IMR-90 (cell line): ENCODE results near the gene CYTH1. TPM values are rescaled to one million over a fixed set of nuclear protein-coding genes. Genes with fewer than 3 reads are reported as not detected.
A peak's percentile ranks its signal among the peaks of the same experiment; 100 is the strongest.

ENCODE experiments used
- ATAC-seq: fragments of 200-7000 bp; cut with Tn5 transposase; 2 replicates; pipeline ENCODE4 v1.9.1; 2020; ENCODE audit warnings: low read depth, mild to moderate bottlenecking, moderate library complexity
- BruUV-seq: library from RNA; stranded (reverse); fragments of 400-500 nt; replicated peaks from 2 replicates; lab custom pipeline; 2021; lab: Mats Ljungman, UMichigan
- CTCF ChIA-PET: fragments of 300-600 bp; formaldehyde crosslinking; extraction: SDS; loops from one replicate; lab custom pipeline; 2021; ENCODE audit warnings: antibody characterized with exemption; lab: Yijun Ruan, JAX
- POLR2A ChIA-PET: fragments of 300-600 bp; sonication (Branson Sonifier 250); formaldehyde crosslinking; loops from one replicate; lab custom pipeline; 2022; ENCODE audit warnings: antibody characterized with exemption; ENCODE audit not compliant: unreplicated experiment; lab: Charles Lee
- DNase-seq: peaks from one replicate; pipeline ENCODE4 v3.0.0; 2013
- H2AFZ ChIP-seq: replicated peaks from 2 replicates; pipeline ENCODE3; 2013; ENCODE audit warnings: low read length, mild to moderate bottlenecking; ENCODE audit not compliant: poor library complexity
- H2AK5ac ChIP-seq: 2 replicates; pipeline ENCODE4 v1.6.1; 2013; ENCODE audit warnings: low read depth, low read length, inconsistent platforms
- H2AK9ac ChIP-seq: replicated peaks from 2 replicates; pipeline ENCODE3; 2013; ENCODE audit warnings: mild to moderate bottlenecking, low read depth, low read length, moderate library complexity; ENCODE audit not compliant: poor library complexity
- H2BK120ac ChIP-seq: 2 replicates; pipeline ENCODE4 v1.6.1; 2013; ENCODE audit warnings: low read depth, low read length, inconsistent platforms
- H2BK15ac ChIP-seq: 3 replicates; pipeline ENCODE4 v1.6.1; 2013; ENCODE audit warnings: low read depth, low read length, inconsistent platforms
- H2BK20ac ChIP-seq: 2 replicates; pipeline ENCODE4 v1.6.1; 2013; ENCODE audit warnings: low read depth, mild to moderate bottlenecking, inconsistent platforms, low read length, moderate library complexity
- H2BK5ac ChIP-seq: 2 replicates; pipeline ENCODE4 v1.6.1; 2013; ENCODE audit warnings: mild to moderate bottlenecking, low read depth, low read length, inconsistent platforms; ENCODE audit not compliant: poor library complexity, severe bottlenecking
- H3K14ac ChIP-seq: replicated peaks from 2 replicates; pipeline ENCODE4 v1.6.1; 2013; ENCODE audit warnings: low read depth, low read length, inconsistent platforms
- H3K18ac ChIP-seq: 2 replicates; pipeline ENCODE4 v1.6.1; 2013; ENCODE audit warnings: low read depth, low read length, control low read depth
- H3K23ac ChIP-seq: 2 replicates; pipeline ENCODE4 v1.6.1; 2013; ENCODE audit warnings: low read depth, low read length, inconsistent platforms
- H3K27ac ChIP-seq: 2 replicates; pipeline ENCODE4 v1.5.1; 2013; ENCODE audit warnings: mild to moderate bottlenecking, control low read depth, low read length; ENCODE audit not compliant: insufficient read depth
- H3K27me3 ChIP-seq: 2 replicates; pipeline ENCODE4 v1.6.1; 2013; ENCODE audit warnings: low read length; ENCODE audit not compliant: control insufficient read depth, insufficient read depth
- H3K36me3 ChIP-seq: 2 replicates; pipeline ENCODE4 v1.6.1; 2013; ENCODE audit warnings: low read length, mixed read lengths; ENCODE audit not compliant: control insufficient read depth, insufficient read depth
- H3K4ac ChIP-seq: 2 replicates; pipeline ENCODE4 v1.6.1; 2013; ENCODE audit warnings: low read depth, low read length, inconsistent platforms
- H3K4me1 ChIP-seq: 2 replicates; pipeline ENCODE4 v1.6.1; 2013; ENCODE audit warnings: low read length, mixed read lengths; ENCODE audit not compliant: control insufficient read depth, insufficient read depth
- H3K4me2 ChIP-seq: 2 replicates; pipeline ENCODE4 v1.6.1; 2013; ENCODE audit warnings: low read depth, mild to moderate bottlenecking, control low read depth, low read length, moderate library complexity
- H3K4me3 ChIP-seq: 2 replicates; pipeline ENCODE4 v1.5.1; 2013; ENCODE audit warnings: low read depth, mild to moderate bottlenecking, control low read depth, low read length, moderate library complexity; ENCODE audit not compliant: insufficient read depth
- H3K56ac ChIP-seq: 2 replicates; pipeline ENCODE4 v1.6.1; 2013; ENCODE audit warnings: low read length, inconsistent platforms; ENCODE audit not compliant: insufficient read depth; ENCODE audit errors: extremely low read depth
- H3K79me1 ChIP-seq, 2 experiments: 2 replicates each; pipeline ENCODE4 v1.6.1; 2013; ENCODE audit warnings: low read length in 2 of 2, inconsistent platforms in 1 of 2, low read depth in 1 of 2
- H3K9ac ChIP-seq: 2 replicates; pipeline ENCODE4 v1.6.1; 2013; ENCODE audit warnings: low read depth, low read length, control low read depth
- H3K9me1 ChIP-seq: 2 replicates; pipeline ENCODE4 v1.6.1; 2013; ENCODE audit warnings: low read length, inconsistent platforms; ENCODE audit not compliant: insufficient read depth
- H3K9me3 ChIP-seq: 2 replicates; pipeline ENCODE4 v1.6.1; 2013; ENCODE audit warnings: low read length; ENCODE audit not compliant: control insufficient read depth, insufficient read depth
- H4K20me1 ChIP-seq: 2 replicates; pipeline ENCODE4 v1.6.1; 2013; ENCODE audit warnings: low read length, inconsistent platforms; ENCODE audit not compliant: insufficient read depth
- H4K5ac ChIP-seq: 2 replicates; pipeline ENCODE4 v1.6.1; 2013; ENCODE audit warnings: mild to moderate bottlenecking, low read depth, low read length, control low read depth
- H4K8ac ChIP-seq, 2 experiments: 2 replicates each; pipeline ENCODE4 v1.6.1; 2013; ENCODE audit warnings: low read depth in 2 of 2, low read length in 2 of 2, control low read depth in 1 of 2, inconsistent platforms in 1 of 2
- H4K91ac ChIP-seq: 2 replicates; pipeline ENCODE4 v1.6.1; 2013; ENCODE audit warnings: low read depth, low read length, inconsistent platforms; ENCODE audit not compliant: insufficient read depth
- BHLHE40 ChIP-seq: fragments of 150-350 bp; IDR thresholded peaks from 2 replicates; pipeline ENCODE4 v1.6.1; 2016; ENCODE audit warnings: mild to moderate bottlenecking, low read depth, low read length
- CEBPB ChIP-seq: IDR thresholded peaks from 2 replicates; pipeline ENCODE4 v1.6.1; 2012; ENCODE audit warnings: low read depth, low read length, improper control_type of control experiment
- CHD1 ChIP-seq: IDR thresholded peaks from 2 replicates; pipeline ENCODE4 v1.6.1; 2012; ENCODE audit warnings: low read depth, low read length, improper control_type of control experiment
- CTCF ChIP-seq: conservative IDR thresholded peaks from 2 replicates; pipeline ENCODE4 v1.5.1; 2012; ENCODE audit warnings: mild to moderate bottlenecking, low read depth, low read length, improper control_type of control experiment
- ELK1 ChIP-seq: fragments of 150-350 bp; IDR thresholded peaks from 2 replicates; pipeline ENCODE4 v1.6.1; 2016; ENCODE audit warnings: low read depth, mild to moderate bottlenecking, low read length, moderate library complexity, borderline replicate concordance
- FOS ChIP-seq: fragments of 150-350 bp; IDR thresholded peaks from 2 replicates; pipeline ENCODE4 v1.6.1; 2016; ENCODE audit warnings: low read depth, low read length
- MAFK ChIP-seq: IDR thresholded peaks from 2 replicates; pipeline ENCODE4 v1.6.1; 2012; ENCODE audit warnings: low read depth, low read length, improper control_type of control experiment
- MAZ ChIP-seq: IDR thresholded peaks from 2 replicates; pipeline ENCODE4 v1.6.1; 2012; ENCODE audit warnings: low read depth, mild to moderate bottlenecking, low read length, improper control_type of control experiment, moderate library complexity, borderline replicate concordance
- MXI1 ChIP-seq: IDR thresholded peaks from 2 replicates; pipeline ENCODE4 v1.6.1; 2012; ENCODE audit warnings: low read depth, mild to moderate bottlenecking, low read length, moderate library complexity, borderline replicate concordance
- NFE2L2 ChIP-seq: fragments of 150-350 bp; IDR thresholded peaks from 2 replicates; pipeline ENCODE4 v1.6.1; 2016; ENCODE audit warnings: low read depth, mild to moderate bottlenecking, low read length
- POLR2A ChIP-seq: IDR thresholded peaks from 2 replicates; pipeline ENCODE4 v1.6.1; 2012; ENCODE audit warnings: mild to moderate bottlenecking, low read depth, low read length
- RAD21 ChIP-seq: IDR thresholded peaks from 2 replicates; pipeline ENCODE4 v1.6.1; 2012; ENCODE audit warnings: low read length, improper control_type of control experiment
- RCOR1 ChIP-seq: IDR thresholded peaks from 2 replicates; pipeline ENCODE4 v1.6.1; 2012; ENCODE audit warnings: mild to moderate bottlenecking, low read length, improper control_type of control experiment; ENCODE audit not compliant: insufficient replicate concordance
- RFX5 ChIP-seq: IDR thresholded peaks from 2 replicates; pipeline ENCODE4 v1.8.0; 2012; ENCODE audit warnings: low read depth, mild to moderate bottlenecking, low read length, moderate library complexity
- SMC3 ChIP-seq: fragments of 150-350 bp; IDR thresholded peaks from 2 replicates; pipeline ENCODE4 v1.6.1; 2016; ENCODE audit warnings: low read depth, mild to moderate bottlenecking, antibody characterized with exemption, low read length, moderate library complexity
- USF2 ChIP-seq: fragments of 150-350 bp; IDR thresholded peaks from 2 replicates; pipeline ENCODE4 v1.6.1; 2017; ENCODE audit warnings: mild to moderate bottlenecking, antibody characterized with exemption, low read length, low read depth
- WGBS, 2 experiments: methylation state at CpG; one replicate each; pipeline versions ENCODE4 v1.1.5 to v1.1.7; 2013; ENCODE audit warnings: missing lambda C conversion rate in 2 of 2; ENCODE audit not compliant: insufficient read length in 1 of 2; ENCODE audit errors: extremely low coverage in 2 of 2; 5-methylcytosine and 5-hydroxymethylcytosine counted together
- dilution Hi-C: fragments of 300-500 bp; cut with HindIII; formaldehyde crosslinking; loops from one replicate; pipeline ENCODE4 v1.14.3; 2018; ENCODE audit warnings: low sequenced_read_pairs; ENCODE audit not compliant: unreplicated experiment
- in situ Hi-C: fragments of 300-500 bp; cut with MboI; formaldehyde crosslinking; loops from 3 replicates; pipeline ENCODE4 v1.14.3; 2019; ENCODE audit warnings: low sequenced_read_pairs, inconsistent platforms, mixed read lengths
- intact Hi-C: fragments of 100-400 bp; cut with micrococcal nuclease; formaldehyde crosslinking; loops from 2 replicates; pipeline ENCODE4 v1.10.0; 2022
- polyA plus RNA-seq, 3 experiments: library from polyadenylated mRNA; depleted of rRNA; stranded (reverse); fragments of >200 nt; gene quantifications; 2 replicates each; pipeline ENCODE4 v1.2.3, GENCODE V29; 2012; ENCODE audit warnings: low replicate concordance in 1 of 3
- total RNA-seq: library from RNA; depleted of rRNA; stranded (reverse); fragments of >200 nt; gene quantifications from 2 replicates; pipeline ENCODE4 v1.2.3, GENCODE V29; 2012

Gene CYTH1
- total and polyA plus RNA-seq, 2 of the 4 experiments (the other 2 are of a cell fraction): 7.9 to 12.4 TPM

- Histone ChIP-seq H2AFZ (no peak overlapping the region), H4K8ac (no peak overlapping the region), H2AK9ac (no peak overlapping the region), H3K9ac (no peak overlapping the region), H3K9me1 (no peaks in the 10 kb centered on the region), H3K23ac (no peak overlapping the region), H3K4me2 (no peak overlapping the region), H2BK5ac (no peak overlapping the region), H3K27me3 (peaks cover 18% of the 10 kb centered on the region), H2AK5ac (no peak overlapping the region), H3K9me3 (peaks cover 7% of the 10 kb centered on the region), H2BK15ac (no peak overlapping the region), H4K91ac (no peak overlapping the region), H3K79me1 (no peaks in the 10 kb centered on the region), H3K14ac (no peak overlapping the region), H3K4me1 (no peaks in the 10 kb centered on the region), H4K5ac (no peak overlapping the region), H3K18ac (no peak overlapping the region), H4K20me1 (no peaks in the 10 kb centered on the region), H3K4me3 (no peak overlapping the region), H2BK20ac (no peak overlapping the region), H3K56ac (no peak overlapping the region), H3K4ac (no peak overlapping the region), H3K27ac (no peak overlapping the region), H2BK120ac (no peak overlapping the region), H3K36me3 (no peaks in the 10 kb centered on the region)
- POLR2A ChIA-PET: no interaction called here
- in situ Hi-C loops (no loop called here), dilution Hi-C loops (no loop called here), intact Hi-C loops (no loop called here)
- no TSS peak for BruUV-seq
- CTCF ChIA-PET: no interaction called here
- peak; percentile 6 for DNase-seq
- no CpG with 5 or more reads among the region's 1 CpG for WGBS, 2 experiments
- ATAC-seq: peak; percentile 44; the same call in 1 of the 2 replicates
- TF ChIP-seq POLR2A (no peak), FOS (no peak), RCOR1 (no peak), RAD21 (no peak), MXI1 (no peak), USF2 (no peak), CTCF (no peak), SMC3 (no peak), CEBPB (no peak), CHD1 (no peak), MAZ (no peak), BHLHE40 (no peak), MAFK (no peak), RFX5 (no peak), ELK1 (no peak), NFE2L2 (no peak)
These were observed 130.5 kb downstream of the CYTH1 start for GRCh38 chr17:78651554-78651953.
